Transverse colon (tissue), 4 donors: ENCODE results near the gene FSTL3.
A peak's percentile ranks its signal among the peaks of the same experiment; 100 is the strongest.

Source experiments
- CTCF ChIP-seq, 5 experiments: fragments of 200-600 bp in 3 of 5; fragments of 450-650 bp in 2 of 5; sonication (generic) in 3 of 5; IDR thresholded peaks; 1 replicate in 2 of 5; 2 replicates in 3 of 5; pipeline ENCODE4 v1.5.1; 2016 to 2017; ENCODE audit warnings: antibody characterized with exemption in 5 of 5, inconsistent platforms in 3 of 5, mild to moderate bottlenecking in 2 of 5, moderate library complexity in 1 of 5
- POLR2AphosphoS5 ChIP-seq, 3 donors: sonication (generic); formaldehyde crosslinking; IDR thresholded peaks; one replicate each; pipeline ENCODE4 v1.6.1; 2016; ENCODE audit warnings: antibody characterized with exemption in 3 of 3

GRCh38 chr19:633068-633785, 43.0 kb upstream of the FSTL3 start, which contains the start of gene POLRMT:
- peak in 1 of 5 experiments; percentile 13 for TF ChIP-seq CTCF (IDR thresholded peaks at IDR 0.05)
- TF ChIP-seq POLR2AphosphoS5 (IDR thresholded peaks at IDR 0.05) = peak in 2 of 3 donors; percentile 51 to 72
